PC-3 (cell line): ENCODE results near the gene SLC27A5. TPM values are rescaled to one million over a fixed set of nuclear protein-coding genes. Genes with fewer than 3 reads are reported as not detected.

ENCODE experiments used
- ATAC-seq: fragments of 200-7000 bp; cut with Tn5 transposase; 2 replicates; pipeline ENCODE4 v1.9.1; 2020; ENCODE audit warnings: mild to moderate bottlenecking, moderate library complexity
- BruUV-seq: library from RNA; stranded (reverse); fragments of 400-500 nt; replicated peaks from 2 replicates; lab custom pipeline; 2021; lab: Mats Ljungman, UMichigan
- CTCF ChIA-PET: fragments of 300-600 bp; sonication (Branson Sonifier 250); formaldehyde crosslinking; loops from one replicate; lab custom pipeline; 2022; ENCODE audit warnings: antibody characterized with exemption; lab: Charles Lee
- POLR2A ChIA-PET: fragments of 300-600 bp; sonication (Branson Sonifier 250); formaldehyde crosslinking; loops from one replicate; lab custom pipeline; 2022; ENCODE audit warnings: antibody characterized with exemption; ENCODE audit not compliant: unreplicated experiment; lab: Charles Lee
- DNase-seq: peaks from one replicate; pipeline ENCODE4 v3.0.0-alpha.2; 2015
- H2AFZ ChIP-seq: fragments of 300-600 bp; sonication (generic); 2 replicates; pipeline ENCODE4 v1.6.0; 2016; ENCODE audit warnings: antibody characterized with exemption, low read length
- H3F3A ChIP-seq: fragments of 300-600 bp; sonication (generic); one replicate; pipeline ENCODE4 v1.6.0; 2017; ENCODE audit warnings: antibody characterized with exemption, low read length, control low read depth, mild to moderate bottlenecking; ENCODE audit not compliant: unreplicated experiment
- H3K27ac ChIP-seq: fragments of 300-600 bp; sonication (generic); 2 replicates; pipeline ENCODE4 v1.5.1; 2016; ENCODE audit warnings: mild to moderate bottlenecking, low read length
- H3K27me3 ChIP-seq: fragments of 300-600 bp; sonication (generic); 2 replicates; pipeline ENCODE4 v1.6.1; 2016; ENCODE audit warnings: low read length, mixed read lengths
- H3K36me3 ChIP-seq: fragments of 300-600 bp; sonication (generic); 2 replicates; pipeline ENCODE4 v1.6.1; 2016; ENCODE audit warnings: low read depth, mixed run types, low read length, mixed read lengths
- H3K4me1 ChIP-seq: fragments of 300-600 bp; sonication (generic); 2 replicates; pipeline ENCODE4 v1.5.1; 2016; ENCODE audit warnings: low read length; ENCODE audit not compliant: insufficient read depth
- H3K4me2 ChIP-seq: fragments of 300-600 bp; sonication (generic); 2 replicates; pipeline ENCODE4 v1.6.0; 2016; ENCODE audit warnings: low read length
- H3K4me3 ChIP-seq: fragments of 300-600 bp; sonication (generic); 2 replicates; pipeline ENCODE4 v1.5.1; 2016; ENCODE audit warnings: mild to moderate bottlenecking, low read length, mixed read lengths
- H3K79me2 ChIP-seq: fragments of 300-600 bp; sonication (generic); 2 replicates; pipeline ENCODE4 v1.6.1; 2017; ENCODE audit warnings: low read length, mixed read lengths
- H3K9ac ChIP-seq: fragments of 300-600 bp; sonication (generic); 2 replicates; pipeline ENCODE4 v1.6.0; 2016; ENCODE audit warnings: mild to moderate bottlenecking, low read length
- H3K9me2 ChIP-seq: fragments of 300-600 bp; sonication (generic); replicated peaks from 2 replicates; pipeline ENCODE4 v1.6.1; 2016; ENCODE audit warnings: mixed run types, low read length, mixed read lengths
- H3K9me3 ChIP-seq: fragments of 300-600 bp; sonication (generic); 2 replicates; pipeline ENCODE4 v1.6.1; 2016; ENCODE audit warnings: low read length, mixed read lengths
- H4K20me1 ChIP-seq: fragments of 300-600 bp; sonication (generic); 2 replicates; pipeline ENCODE4 v1.6.1; 2016; ENCODE audit warnings: low read length, mixed read lengths
- CTCF ChIP-seq: fragments of 300-600 bp; sonication (generic); conservative IDR thresholded peaks from 2 replicates; pipeline ENCODE4 v1.5.1; 2017; ENCODE audit warnings: antibody characterized with exemption, low read depth, mild to moderate bottlenecking, low read length
- EZH2 ChIP-seq: fragments of 300-600 bp; sonication (generic); IDR thresholded peaks from one replicate; pipeline ENCODE4 v1.6.1; 2017; ENCODE audit warnings: antibody characterized with exemption, mild to moderate bottlenecking, low read length; ENCODE audit not compliant: unreplicated experiment
- EZH2phosphoT487 ChIP-seq: fragments of 300-600 bp; sonication (generic); IDR thresholded peaks from 2 replicates; pipeline ENCODE4 v1.6.1; 2018; ENCODE audit warnings: mild to moderate bottlenecking, antibody characterized with exemption, low read length, borderline replicate concordance
- intact Hi-C: fragments of 100-400 bp; cut with micrococcal nuclease; formaldehyde crosslinking; loops from 2 replicates; pipeline ENCODE4 v1.9.0; 2023
- total RNA-seq: library from RNA; depleted of rRNA; stranded (reverse); fragments of >200 nt; gene quantifications from 2 replicates; pipeline ENCODE4 v1.2.3, GENCODE V29; 2014

Gene SLC27A5
- total RNA-seq, 1 experiment from 2014 or later, result 56.2 TPM

- Histone ChIP-seq H2AFZ (no peak overlapping the region), H3K4me1 (peaks cover 20% of the 10 kb centered on the region), H3K9ac (no peak overlapping the region), H3F3A (no peaks in the 10 kb centered on the region), H3K27me3 (no peaks in the 10 kb centered on the region), H3K79me2 (no peaks in the 10 kb centered on the region), H3K4me3 (peak overlapping the region; percentile 72; the same call in 1 of the 2 replicates), H4K20me1 (no peaks in the 10 kb centered on the region), H3K36me3 (peaks cover 2% of the 10 kb centered on the region; the same call in 1 of the 2 replicates), H3K9me2 (no peaks in the 10 kb centered on the region), H3K27ac (no peak overlapping the region), H3K4me2 (peak overlapping the region; percentile 93), H3K9me3 (no peaks in the 10 kb centered on the region)
- ChIA-PET CTCF (no interaction called here), POLR2A (interaction anchor here (0.6 kb wide), 1 partner anchor 89 kb away, joined by 4 read pairs; no protein-coding TSS in a partner anchor)
- TF ChIP-seq EZH2phosphoT487, result no peak
- no peak for TF ChIP-seq CTCF
- TF ChIP-seq EZH2, result no peak
- DNase-seq (no peak), ATAC-seq (no peak)
- intact Hi-C loops, result no loop called here
- no TSS peak for BruUV-seq
These were observed 34.7 kb downstream of the SLC27A5 start for GRCh38 chr19:58477130-58477529.

GRCh38 chr19:58476498-58477015, 35.2 kb downstream of the SLC27A5 start:
- Histone ChIP-seq H3K4me3 (peak overlapping the region; percentile 72), H3K79me2 (no peaks in the 10 kb centered on the region), H3K36me3 (no peaks in the 10 kb centered on the region), H3K9ac (peak overlapping the region; percentile 78), H2AFZ (peak overlapping the region; percentile 86), H3F3A (no peaks in the 10 kb centered on the region), H3K4me2 (peak overlapping the region; percentile 93), H4K20me1 (no peaks in the 10 kb centered on the region), H3K27me3 (no peaks in the 10 kb centered on the region), H3K9me2 (no peaks in the 10 kb centered on the region), H3K9me3 (no peaks in the 10 kb centered on the region), H3K27ac (peak overlapping the region; percentile 48), H3K4me1 (peaks cover 20% of the 10 kb centered on the region)
- ChIA-PET POLR2A (interaction anchor here (0.6 kb wide), 1 partner anchor 89 kb away, joined by 4 read pairs; no protein-coding TSS in a partner anchor), CTCF (no interaction called here)
- DNase-seq (no peak), ATAC-seq (no peak)
- BruUV-seq, result TSS peak; percentile 16
- intact Hi-C loops, result no loop called here
- TF ChIP-seq CTCF (no peak), EZH2 (no peak), EZH2phosphoT487 (no peak)
